ENCODE results near the gene AHCTF1. TPM values are rescaled to one million over a fixed set of nuclear protein-coding genes. Genes with fewer than 3 reads are reported as not detected.

The AHCTF1 gene
- total and polyA plus RNA-seq, 2 of the 8 experiments (the other 6 are each of a cell fraction or from before 2014, with no cell fraction given): 7.9 to 44.5 TPM

GRCh38 chr1:246824541-246824940, 107.2 kb downstream of the AHCTF1 start:
- H3K27me3 ChIP-seq (replicated peaks in 1 of 4; ENCODE audit: control insufficient read depth in 3 of 4, extremely low read depth in 1 of 4, insufficient read depth in 3 of 4, low read length in 3 of 4): no peaks in the 10 kb centered on the region
- H2BK20ac ChIP-seq (ENCODE audit: low read length): no peak overlapping the region
- no peak overlapping the region for H4K5ac ChIP-seq (ENCODE audit: insufficient read length, low read depth, low read length)
- no peaks in the 10 kb centered on the region for H4K20me1 ChIP-seq (replicated peaks in 1 of 2; ENCODE audit: control insufficient read depth in 1 of 2, insufficient read depth in 2 of 2, low read length in 2 of 2)
- H3K23me2 ChIP-seq (ENCODE audit: low read depth, low read length): peaks cover 4% of the 10 kb centered on the region; the same call in 1 of the 2 replicates
- no peak overlapping the region for H3K4ac ChIP-seq (replicated peaks; ENCODE audit: insufficient read length, low read depth, low read length)
- no peak overlapping the region for H3K9ac ChIP-seq (replicated peaks in 1 of 4; ENCODE audit: extremely low read depth in 1 of 4, low read depth in 3 of 4, low read length in 3 of 4)
- H3K36me3 ChIP-seq (ENCODE audit: control insufficient read depth in 2 of 4, insufficient read depth in 4 of 4, low read length in 3 of 4): no peaks in the 10 kb centered on the region
- no peaks in the 10 kb centered on the region for H3K4me1 ChIP-seq (replicated peaks in 1 of 4; ENCODE audit: control insufficient read depth in 3 of 4, insufficient read depth in 4 of 4, low read length in 3 of 4)
- no peak overlapping the region for H3K56ac ChIP-seq (replicated peaks; ENCODE audit: insufficient read length, low read depth, low read length)
- no peak for FAIRE-seq
- no peak overlapping the region for H2BK120ac ChIP-seq (replicated peaks; ENCODE audit: low read depth, low read length)
- ChIA-PET CTCF (ENCODE audit: partially characterized antibody) (interaction anchor here (1.0 kb wide), 1 partner anchor 71 kb away, joined by 3 read pairs; no protein-coding TSS in a partner anchor), POLR2A (ENCODE audit: partially characterized antibody) (no interaction called here)
- no peak overlapping the region for H3K27ac ChIP-seq (ENCODE audit: low read depth, low read length)
- H3K23ac ChIP-seq (ENCODE audit: insufficient read length): no peak overlapping the region
- H4K8ac ChIP-seq (ENCODE audit: extremely low read depth, insufficient read depth, low read length): no peak overlapping the region
- no peak overlapping the region for H2AK5ac ChIP-seq (ENCODE audit: low read depth, low read length)
- no peak overlapping the region for H3K14ac ChIP-seq (ENCODE audit: insufficient read length)
- no peaks in the 10 kb centered on the region for H3K79me2 ChIP-seq (ENCODE audit: control insufficient read depth in 1 of 2, insufficient read depth in 2 of 2, low read length in 2 of 2)
- no peak overlapping the region for H2BK5ac ChIP-seq (ENCODE audit: low read depth, low read length)
- peaks cover 8 to 10% of the 10 kb centered on the region in 2 experiments; a peak in 3 of 4 replicates for H3K9me3 ChIP-seq (ENCODE audit: insufficient read depth in 2 of 2, low read depth in 1 of 2, low read length in 1 of 2)
- no peak overlapping the region for H4K91ac ChIP-seq (replicated peaks; ENCODE audit: insufficient read length, low read length)
- WGBS, 2 experiments (ENCODE audit: extremely low coverage in 1 of 2, insufficient coverage in 1 of 2, insufficient read length in 1 of 2, insufficient replicate concordance in 2 of 2, low coverage in 1 of 2, low lambda C conversion rate in 2 of 2, missing lambda C conversion rate in 1 of 2): 79% methylated on average over 2 of the region's 2 CpGs; no CpG with 5 or more reads in 1 of the 2 experiments
- H3K4me2 ChIP-seq (ENCODE audit: insufficient read depth in 1 of 2, low read depth in 2 of 2, low read length in 2 of 2): no peak overlapping the region
- no peak for DNase-seq (ENCODE audit: low read depth in 1 of 2, low spot score in 2 of 2)
- H3K4me3 ChIP-seq (ENCODE audit: extremely low read depth in 1 of 4, insufficient read depth in 2 of 4, low read depth in 3 of 4, low read length in 4 of 4): no peak overlapping the region
- H3K18ac ChIP-seq (ENCODE audit: extremely low read depth, low read length): no peak overlapping the region
- no peak overlapping the region for H2AFZ ChIP-seq (ENCODE audit: low read length)
- H3K79me1 ChIP-seq (ENCODE audit: low read depth, low read length): no peaks in the 10 kb centered on the region; the same call in 1 of the 2 replicates
- H2BK12ac ChIP-seq (ENCODE audit: low read depth, low read length): no peak overlapping the region
- H2BK15ac ChIP-seq (ENCODE audit: low read length): no peak overlapping the region
- TF ChIP-seq ASH2L (IDR thresholded peaks at IDR 0.05; ENCODE audit: low read length) (no peak), CBX8 (IDR thresholded peaks at IDR 0.05; ENCODE audit: borderline replicate concordance, low read depth, low read length) (no peak), KDM5A (IDR thresholded peaks at IDR 0.05; ENCODE audit: low read length) (no peak), ATF2 (IDR thresholded peaks at IDR 0.05; ENCODE audit: low read length) (no peak), PHF8 (conservative IDR thresholded peaks at IDR 0.05; ENCODE audit: low read depth, low read length) (no peak), HDAC6 (IDR thresholded peaks at IDR 0.05; ENCODE audit: low read depth, low read length) (no peak), GABPA (IDR thresholded peaks at IDR 0.05; ENCODE audit: borderline replicate concordance, insufficient read depth, low read length) (no peak), EZH2 (IDR thresholded peaks at IDR 0.05; ENCODE audit: low read depth, low read length, severe bottlenecking) (no peak), KDM4A (IDR thresholded peaks at IDR 0.05; ENCODE audit: low read depth, low read length, severe bottlenecking) (no peak), TAF1 (IDR thresholded peaks at IDR 0.05; ENCODE audit: low read depth, low read length) (no peak), RFX5 (IDR thresholded peaks at IDR 0.05; ENCODE audit: borderline replicate concordance, low read depth, low read length) (no peak), YY1 (IDR thresholded peaks at IDR 0.05; ENCODE audit: low read depth, low read length) (no peak), JUND (IDR thresholded peaks at IDR 0.05; ENCODE audit: low read length) (no peak)
